ENCODE results near the gene SPATS2. TPM values are rescaled to one million over a fixed set of nuclear protein-coding genes. Genes with fewer than 3 reads are reported as not detected.

SPATS2 gene
- total and polyA plus RNA-seq, 10 of the 15 experiments (the other 5 are each of a cell fraction or from before 2014, with no cell fraction given): 9.0 to 54.2 (median 27.5) TPM

GRCh38 chr12:49340971-49341776 is 26.1 kb upstream of the SPATS2 start (continued):
- TF ChIP-seq SP1 (IDR thresholded peaks at IDR 0.05; ENCODE audit: low read depth, low read length) (no peak), SUPT20H (IDR thresholded peaks at IDR 0.05; ENCODE audit: borderline replicate concordance, control insufficient read depth, low read depth, low read length) (no peak), HDAC2 (IDR thresholded peaks at IDR 0.05) (no peak), E4F1 (IDR thresholded peaks at IDR 0.05; ENCODE audit: borderline replicate concordance, partially characterized antibody) (no peak)

- no peak overlapping the region for H3K4me3 ChIP-seq
- no peak overlapping the region for H2AFZ ChIP-seq (ENCODE audit: control insufficient read depth, low read depth, low read length)
- SMC1A ChIA-PET (ENCODE audit: uncharacterized antibody, unreplicated experiment): interaction anchor here (0.8 to 3.2 kb wide), 8 partner anchors 9 to 238 kb away, joined by 3 to 22 read pairs (median 4); partner anchors contain the start of gene TROAP
- intact Hi-C loops (cut with micrococcal nuclease; ENCODE audit: unreplicated experiment) (loop anchor here (1.0 kb wide), 1 partner anchor 53 kb away; no protein-coding TSS in a partner anchor), in situ Hi-C loops (cut with MboI) (no loop called here)
- peaks cover 26% of the 10 kb centered on the region for H3K4me1 ChIP-seq (ENCODE audit: control insufficient read depth, insufficient read depth, low read length)
- RAD21 ChIA-PET (ENCODE audit: unreplicated experiment): interaction anchor here (1.2 to 3.0 kb wide), 7 partner anchors 10 to 172 kb away, joined by 3 to 25 read pairs (median 8); partner anchors contain the start of gene TROAP
- no peak for FAIRE-seq
- H3K4me2 ChIP-seq (ENCODE audit: control insufficient read depth, insufficient read depth): no peak overlapping the region
- ATAC-seq: no peak
- WGBS (ENCODE audit: insufficient coverage, insufficient replicate concordance, low lambda C conversion rate, missing lambda C conversion rate): 41% methylated on average over 20 of the region's 21 CpGs
- H3K27me3 ChIP-seq (replicated peaks in 1 of 2; ENCODE audit: control insufficient read depth in 2 of 2, insufficient read depth in 2 of 2, low read length in 1 of 2): peaks cover 24 to 28% of the 10 kb centered on the region in 2 experiments
- no peak for DNase-seq (ENCODE audit: low read depth, low spot score)
- no peaks in the 10 kb centered on the region; the same call in none of the 2 replicates for H4K20me1 ChIP-seq (ENCODE audit: control insufficient read depth, insufficient read depth)
- CTCF ChIA-PET: interaction anchor here (0.6 to 4.0 kb wide), 19 partner anchors 9 to 240 kb away, joined by 3 to 139 read pairs (median 6); partner anchors contain the start of genes PRPH, SPATS2 and TROAP
- no TSS peak for BruUV-seq (replicated peaks)
- H3K27ac ChIP-seq (ENCODE audit: control insufficient read depth, insufficient read depth): no peak overlapping the region
- no peaks in the 10 kb centered on the region for H3K9me3 ChIP-seq (replicated peaks; ENCODE audit: control insufficient read depth, insufficient read depth, low read length)
- POLR2A ChIA-PET: interaction anchor here (0.5 to 2.1 kb wide), 4 partner anchors 10 to 227 kb away, joined by 3 to 9 read pairs (median 4); partner anchors contain the start of gene TROAP
- H3K9ac ChIP-seq (ENCODE audit: control insufficient read depth, insufficient read depth, low read length): no peak overlapping the region
- H3K79me2 ChIP-seq (ENCODE audit: control insufficient read depth, insufficient read depth, low read length): no peaks in the 10 kb centered on the region
- H3K36me3 ChIP-seq (ENCODE audit: control insufficient read depth in 2 of 2, insufficient read depth in 2 of 2, low read length in 1 of 2): no peaks in the 10 kb centered on the region
- TF ChIP-seq IRF4 (IDR thresholded peaks at IDR 0.05; ENCODE audit: low read depth, low read length): no peak
- TF ChIP-seq NR2C1 (IDR thresholded peaks at IDR 0.05): no peak
- TF ChIP-seq HCFC1 (IDR thresholded peaks at IDR 0.05; ENCODE audit: low read length): no peak
- no peak for TF ChIP-seq ETV6 (conservative IDR thresholded peaks at IDR 0.05 in 1 of 2, IDR thresholded peaks at IDR 0.05 in 1 of 2; ENCODE audit: borderline replicate concordance in 1 of 2, low read depth in 1 of 2)
- TF ChIP-seq WRNIP1 (IDR thresholded peaks at IDR 0.05; ENCODE audit: borderline replicate concordance, low read depth, low read length): no peak
- TF ChIP-seq YBX1 (IDR thresholded peaks at IDR 0.05): no peak
- no peak for TF ChIP-seq BCLAF1 (IDR thresholded peaks at IDR 0.05)
- TF ChIP-seq PKNOX1 (IDR thresholded peaks at IDR 0.05): no peak
Measured at GRCh38 chr12:49341777-49342065, 25.5 kb upstream of the SPATS2 start.
